Measurements from ENCODE around the gene CBLN4. TPM values are rescaled to one million over a fixed set of nuclear protein-coding genes. Genes with fewer than 3 reads are reported as not detected.
A peak's percentile ranks its signal among the peaks of the same experiment; 100 is the strongest.

The CBLN4 gene
- total RNA-seq, 4 donors from 2014 or later, result 0.63 TPM; not detected in 3

- peak; percentile 93 to 96 for DNase-seq
- 8 to 19% methylated on average over 6 of the region's 6 CpGs for whole genome bisulfite sequencing, 2 donors
- no peak overlapping the region for H3K4me3 ChIP-seq (replicated peaks in 1 of 3)
These were observed 27.4 kb downstream of the CBLN4 start for GRCh38 chr20:55977690-55978459.

GRCh38 chr20:55974491-55975202, 30.7 kb downstream of the CBLN4 start:
- H3K27me3 ChIP-seq, result no peaks in the 10 kb centered on the region
- no peak overlapping the region for H3K27ac ChIP-seq
- 77 to 82% methylated on average over 2 of the region's 2 CpGs for WGBS, 2 donors
- no peaks in the 10 kb centered on the region for H3K9me3 ChIP-seq
- no peak for DNase-seq
- peaks cover 13 to 32% of the 10 kb centered on the region in 2 donors for H3K4me1 ChIP-seq
- no peak for TF ChIP-seq CTCF (IDR thresholded peaks at IDR 0.05)
- TF ChIP-seq POLR2A (IDR thresholded peaks at IDR 0.05), result no peak
- no peaks in the 10 kb centered on the region for H3K36me3 ChIP-seq
- intact Hi-C loops (cut with DNase I), result no loop called here
- no peak overlapping the region for H3K4me3 ChIP-seq (replicated peaks in 1 of 3)

More at GRCh38 chr20:55977690-55978459, 27.4 kb downstream of the CBLN4 start:
- Histone ChIP-seq H3K9me3 (no peaks in the 10 kb centered on the region), H3K4me1 (peaks cover 18 to 44% of the 10 kb centered on the region in 2 donors), H3K36me3 (no peaks in the 10 kb centered on the region), H3K27me3 (no peaks in the 10 kb centered on the region), H3K27ac (peak overlapping the region; percentile 36 to 71 (median 63))
- TF ChIP-seq POLR2A (IDR thresholded peaks at IDR 0.05) (no peak), CTCF (IDR thresholded peaks at IDR 0.05) (peak in 3 of 6 experiments; percentile 7 to 51 (median 23))
- intact Hi-C loops (cut with DNase I), result no loop called here

- DNase-seq, result no peak
- no peak overlapping the region for H3K4me3 ChIP-seq (replicated peaks in 1 of 3)
- TF ChIP-seq POLR2A (IDR thresholded peaks at IDR 0.05) (no peak), CTCF (IDR thresholded peaks at IDR 0.05) (no peak)
- H3K36me3 ChIP-seq, result no peaks in the 10 kb centered on the region
- no peaks in the 10 kb centered on the region for H3K4me1 ChIP-seq
- WGBS, 2 donors, result 62 to 68% methylated on average over 1 of the region's 1 CpG
- intact Hi-C loops (cut with DNase I), result no loop called here
- no peaks in the 10 kb centered on the region for H3K9me3 ChIP-seq
- no peaks in the 10 kb centered on the region for H3K27me3 ChIP-seq
- no peak overlapping the region for H3K27ac ChIP-seq
These were observed 40.5 kb downstream of the CBLN4 start for GRCh38 chr20:55964790-55965189.

- no peak for DNase-seq
- H3K9me3 ChIP-seq, result no peaks in the 10 kb centered on the region
- no peak overlapping the region for H3K27ac ChIP-seq
- intact Hi-C loops (cut with DNase I), result no loop called here
- no peaks in the 10 kb centered on the region for H3K27me3 ChIP-seq
- WGBS, 2 donors, result 73 to 81% methylated on average over 5 of the region's 5 CpGs
- TF ChIP-seq POLR2A (IDR thresholded peaks at IDR 0.05) (no peak), CTCF (IDR thresholded peaks at IDR 0.05) (no peak)
- no peak overlapping the region for H3K4me3 ChIP-seq (replicated peaks in 1 of 3)
- no peaks in the 10 kb centered on the region for H3K36me3 ChIP-seq
- H3K4me1 ChIP-seq, result peaks cover 7% of the 10 kb centered on the region in 2 donors
These were observed 43.7 kb downstream of the CBLN4 start for GRCh38 chr20:55961376-55962330.

Measured in thyroid gland (tissue), 4 donors.